Fibroblast of skin of left biceps (primary cell): ENCODE results near the gene SPOP.

Experiments used
- DNase-seq, 2 experiments: peaks; one replicate each; pipeline ENCODE4 v3.0.0-alpha.2; 2013; ENCODE audit warnings: low read depth in 2 of 2

Gene SPOP

DNA sequence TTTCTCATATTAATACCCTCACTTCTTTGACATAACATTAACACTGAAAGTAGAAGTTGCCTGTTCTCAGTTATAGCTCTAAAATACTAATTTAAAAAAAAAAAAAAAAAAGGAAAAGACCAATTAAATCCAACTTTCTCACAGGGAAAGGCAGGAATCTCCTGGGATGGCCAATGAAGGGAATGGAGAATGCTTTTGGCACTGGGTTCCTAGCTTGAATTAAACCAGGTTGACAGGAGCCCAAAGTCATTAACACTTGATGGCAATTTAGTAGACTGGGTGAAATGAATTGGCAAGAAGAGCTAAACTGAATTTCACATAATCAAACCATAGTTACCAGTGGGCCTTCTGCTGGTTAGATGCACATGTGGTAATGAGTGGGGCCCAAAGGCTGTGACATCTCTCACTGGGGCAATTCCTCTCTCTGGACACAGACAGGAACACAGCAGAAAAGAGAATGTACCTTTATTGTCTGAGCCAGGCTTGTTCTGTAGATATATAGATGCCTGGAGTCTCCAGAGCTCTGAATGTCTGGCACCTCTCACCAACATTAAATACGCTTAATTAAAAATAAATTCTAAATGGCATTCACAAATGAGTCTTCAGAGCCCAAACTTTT is 64.6 kb downstream of the SPOP start:
- no peak for DNase-seq

DNA sequence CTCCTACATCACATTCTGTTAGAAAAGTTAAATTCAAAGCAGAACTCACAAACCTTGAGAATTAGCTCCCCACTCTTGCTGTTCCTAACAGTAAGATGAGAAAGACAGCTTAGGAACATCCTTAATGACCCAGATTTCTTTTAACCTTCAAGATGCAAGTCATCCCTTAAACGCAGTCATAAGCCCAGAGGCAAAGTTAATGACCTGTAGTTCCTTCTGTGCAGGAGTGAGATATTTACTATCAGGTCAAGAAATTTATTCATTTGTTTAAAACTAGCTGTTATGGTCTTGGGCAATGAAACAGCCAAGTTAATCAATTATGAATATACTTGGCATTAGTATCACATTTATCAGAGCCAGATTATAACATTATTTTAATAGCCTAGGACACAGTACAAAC is 65.2 kb downstream of the SPOP start:
- no peak for DNase-seq

DNA sequence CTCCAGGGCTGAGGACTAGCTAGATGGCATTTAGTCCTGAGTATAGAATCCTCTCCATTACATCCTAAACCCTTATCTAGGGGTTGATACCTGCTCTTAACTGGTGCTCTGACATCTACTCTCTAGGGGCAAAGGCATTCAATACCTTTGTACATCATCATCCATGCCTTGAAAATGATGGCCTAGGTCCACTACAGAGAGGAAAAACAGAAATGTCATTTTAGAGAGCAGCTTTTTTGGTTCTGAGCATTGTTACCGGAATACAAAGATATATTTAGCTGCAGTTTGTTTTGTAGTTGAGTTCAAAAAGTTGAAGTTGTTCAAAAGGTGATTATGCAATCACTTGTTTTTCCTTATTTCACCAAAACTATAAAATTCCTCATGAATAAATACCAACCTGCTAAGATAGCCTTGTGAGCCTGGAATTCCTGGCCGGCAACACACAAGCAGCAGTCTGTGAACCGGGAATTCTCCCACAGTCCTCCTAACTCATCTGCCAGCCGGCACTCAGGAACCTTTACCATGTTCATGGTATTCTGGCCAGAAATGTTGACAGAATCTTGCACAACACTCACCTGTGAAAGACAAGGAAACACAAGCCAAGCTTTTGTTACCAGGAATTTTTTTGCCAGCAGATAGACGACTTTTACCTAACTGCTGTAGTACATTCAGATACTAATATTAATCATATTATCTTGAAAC is 66.9 kb downstream of the SPOP start:
- no peak for DNase-seq

DNA sequence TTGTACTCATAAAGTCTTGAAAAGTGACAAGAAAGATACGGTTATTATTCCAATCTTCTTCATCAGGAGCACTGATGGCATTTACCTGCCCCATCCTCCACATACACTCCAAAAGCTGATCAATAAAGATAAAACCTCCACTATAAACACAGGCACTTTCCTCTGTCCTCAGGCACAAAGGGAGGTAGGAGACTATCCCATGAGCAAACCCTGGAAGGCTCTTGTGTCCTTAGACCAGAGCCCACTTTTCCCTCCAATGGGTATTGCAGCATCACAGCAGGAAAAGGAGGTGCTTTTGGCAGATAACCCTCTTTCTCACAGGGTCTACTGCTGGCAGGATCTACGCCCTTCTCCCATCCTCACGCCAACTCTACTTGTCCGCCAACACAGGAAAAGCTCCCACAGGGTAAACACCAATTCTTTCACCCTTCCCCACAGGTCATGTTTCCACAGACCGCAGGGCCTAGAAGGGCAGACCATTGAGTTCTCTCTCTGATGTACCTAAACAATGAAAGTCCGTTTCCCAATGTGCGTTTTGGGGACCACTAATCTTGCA is 73.5 kb downstream of the SPOP start:
- DNase-seq: no peak

DNA sequence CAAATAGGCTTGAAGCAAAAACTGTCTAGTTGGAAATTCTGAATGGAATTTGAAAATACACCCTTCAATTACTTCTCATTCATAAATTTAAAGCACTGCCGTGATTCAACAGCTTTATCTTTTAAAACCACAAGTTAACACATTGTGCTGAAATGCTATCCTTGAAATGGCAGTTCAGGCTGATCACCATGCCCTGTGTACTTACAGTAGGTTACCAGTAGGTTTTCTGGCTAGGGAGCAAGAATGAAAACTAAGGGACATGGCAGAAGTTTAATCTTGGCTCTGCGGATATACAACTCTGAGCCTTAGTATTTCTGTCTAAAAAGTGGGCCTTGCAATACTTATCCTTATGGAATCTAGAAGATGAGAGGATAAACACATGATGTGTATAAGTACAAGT is 74.2 kb downstream of the SPOP start:
- DNase-seq: no peak

DNA sequence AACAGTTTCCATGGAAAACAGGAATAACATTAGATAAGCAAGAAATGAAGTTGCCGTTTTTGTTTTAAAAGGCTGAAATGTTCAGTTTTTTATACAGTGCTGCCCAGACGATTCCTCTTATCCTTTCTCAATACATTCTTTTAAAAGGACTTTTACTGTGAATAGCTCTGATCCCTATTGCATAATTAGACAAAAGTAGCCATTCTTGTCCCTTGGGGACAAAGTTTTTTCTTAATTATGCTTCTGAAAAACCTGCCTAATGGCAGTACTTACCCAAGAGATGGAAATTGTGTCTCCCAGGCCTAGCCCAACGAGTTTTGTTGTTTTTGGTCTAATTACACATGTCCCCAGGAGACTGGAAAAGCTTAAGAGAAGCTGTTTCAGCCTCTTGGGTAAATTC is 74.7 kb downstream of the SPOP start:
- no peak for DNase-seq

DNA sequence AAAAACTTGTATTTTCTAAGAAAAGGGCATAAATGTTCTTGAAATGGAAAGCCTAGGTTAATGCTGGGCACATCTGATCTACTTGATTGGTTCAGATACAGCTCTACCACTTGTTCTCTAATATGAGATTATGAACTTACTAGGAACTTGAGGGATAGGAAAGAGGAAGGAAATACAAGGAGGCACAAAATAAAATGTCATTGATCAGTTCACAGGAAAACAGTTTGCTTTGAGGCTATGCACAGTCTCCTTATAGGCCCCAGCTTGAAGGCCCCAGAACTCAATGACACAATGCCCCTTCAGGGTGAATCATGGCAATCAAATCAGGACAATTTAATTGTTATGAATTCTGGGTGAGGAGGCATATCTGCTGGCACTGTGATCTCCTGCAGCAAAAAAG is 75.1 kb downstream of the SPOP start:
- no peak for DNase-seq

DNA sequence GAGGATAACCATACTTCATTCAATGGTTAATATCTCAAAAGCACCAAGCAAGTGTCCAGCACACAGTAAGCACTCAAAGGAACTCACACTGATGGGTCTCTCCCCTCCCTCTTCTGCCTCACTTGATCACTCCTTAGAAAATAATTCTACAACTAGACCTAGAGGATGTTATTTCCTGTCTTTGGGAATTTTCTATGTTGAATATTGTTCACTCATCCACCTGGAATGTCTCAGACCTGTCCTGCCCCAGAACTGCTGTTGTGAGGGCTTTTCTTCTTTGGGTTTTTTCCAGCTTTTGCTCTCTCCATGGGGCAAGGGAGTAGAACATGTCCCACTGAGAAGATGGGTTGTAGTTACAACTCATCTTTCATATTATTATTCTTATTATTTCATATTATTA is 76.9 kb downstream of the SPOP start:
- DNase-seq: no peak

DNA sequence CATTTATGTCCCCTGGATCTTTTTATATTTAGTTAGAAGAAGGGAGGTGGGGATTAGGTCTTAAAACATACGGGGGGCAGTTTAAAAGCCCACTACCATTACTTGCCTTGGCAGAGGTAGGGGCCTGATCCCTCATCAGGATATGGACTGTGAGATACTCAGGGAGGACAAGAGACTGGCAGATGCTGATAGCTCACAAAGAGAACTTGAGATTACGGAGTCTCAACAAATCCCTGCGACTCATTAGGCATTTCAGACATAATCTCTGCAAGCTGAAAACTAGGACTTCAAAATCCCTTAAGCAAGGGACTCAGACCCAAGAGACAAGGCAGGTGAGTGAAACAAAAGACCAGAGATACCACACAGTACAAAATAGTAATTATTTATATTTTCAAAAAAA is 79.0 kb downstream of the SPOP start:
- no peak for DNase-seq

DNA sequence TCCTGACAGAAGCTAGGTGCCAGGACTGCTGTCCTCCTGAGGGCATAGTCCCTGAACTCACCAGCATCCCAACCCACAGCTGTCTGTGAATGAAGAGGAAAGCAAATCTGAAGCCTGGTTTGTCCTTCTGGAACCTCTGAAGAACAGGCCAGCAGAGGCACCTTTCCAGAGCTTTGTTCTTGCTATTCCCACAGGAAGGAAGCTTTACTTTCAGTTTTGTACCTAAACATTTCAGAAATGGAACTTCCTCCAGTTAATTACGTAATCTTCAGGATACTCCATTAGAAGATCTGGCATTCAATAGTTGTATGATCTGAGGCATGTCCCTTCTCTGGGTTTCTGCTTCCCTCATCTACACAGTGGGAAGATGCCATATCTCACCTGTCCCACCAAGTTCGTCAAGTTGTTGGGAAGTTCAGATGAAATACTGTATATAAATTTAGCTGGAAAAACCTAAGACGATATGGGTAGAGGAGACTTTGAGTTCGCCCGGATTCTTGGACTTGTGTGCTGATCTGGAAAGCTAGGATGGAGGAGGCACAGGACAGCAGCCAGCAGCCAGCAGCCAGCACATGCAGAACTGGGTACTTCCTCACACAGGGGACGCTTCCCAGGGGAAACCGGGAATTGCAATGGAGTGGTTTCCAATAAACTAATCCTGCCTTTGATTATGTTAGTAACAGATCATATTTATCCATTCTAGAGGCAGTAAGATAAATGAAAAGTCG is 79.8 kb downstream of the SPOP start:
- no peak for DNase-seq

DNA sequence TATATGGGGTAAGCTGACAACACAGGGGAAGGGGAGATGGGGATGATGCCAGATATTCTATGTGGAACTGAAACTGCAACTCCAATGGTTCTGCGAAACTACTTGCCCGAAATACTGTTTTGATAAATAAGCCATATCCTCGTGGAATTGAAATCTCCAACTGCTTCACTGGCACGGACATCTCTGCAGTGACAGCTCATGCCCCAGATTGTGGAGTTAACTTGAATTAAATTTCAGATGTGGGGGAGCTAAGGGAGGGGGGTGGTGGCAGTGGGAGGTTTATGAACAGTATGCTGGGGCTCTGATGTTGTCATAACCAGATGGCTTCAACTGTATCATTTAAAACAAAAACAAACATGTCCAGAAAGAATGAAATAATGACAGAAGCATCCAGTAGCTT is 80.5 kb downstream of the SPOP start:
- no peak for DNase-seq

DNA sequence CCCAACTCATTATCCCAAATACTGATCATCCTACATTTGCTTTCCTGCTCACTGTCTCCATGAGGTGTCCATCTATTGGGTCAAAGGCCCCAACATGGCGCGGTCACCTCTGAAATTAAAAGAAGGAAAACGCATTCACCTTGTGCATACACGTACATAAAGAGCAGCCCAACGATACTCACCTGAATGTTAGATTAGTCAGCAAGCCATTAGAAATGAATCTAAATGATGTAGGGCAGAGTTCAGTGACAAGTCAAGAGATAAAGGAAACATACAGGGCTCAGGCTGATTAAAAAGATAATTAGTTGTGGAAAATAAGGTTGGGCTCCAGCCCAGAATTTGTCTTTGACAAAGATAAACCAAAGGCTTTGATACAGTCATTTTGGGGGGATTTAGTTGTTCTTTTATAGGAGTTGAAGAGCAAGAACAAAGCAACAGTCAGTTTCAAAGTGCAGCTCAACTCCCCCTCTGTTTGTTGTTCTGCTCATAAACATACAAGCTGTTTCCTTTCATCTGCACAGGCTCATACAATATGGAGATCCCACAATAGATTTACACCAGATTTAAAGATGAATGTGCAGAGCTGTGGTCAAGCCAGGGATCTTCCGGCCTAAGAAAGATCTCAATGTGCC is 81.2 kb downstream of the SPOP start:
- no peak for DNase-seq

DNA sequence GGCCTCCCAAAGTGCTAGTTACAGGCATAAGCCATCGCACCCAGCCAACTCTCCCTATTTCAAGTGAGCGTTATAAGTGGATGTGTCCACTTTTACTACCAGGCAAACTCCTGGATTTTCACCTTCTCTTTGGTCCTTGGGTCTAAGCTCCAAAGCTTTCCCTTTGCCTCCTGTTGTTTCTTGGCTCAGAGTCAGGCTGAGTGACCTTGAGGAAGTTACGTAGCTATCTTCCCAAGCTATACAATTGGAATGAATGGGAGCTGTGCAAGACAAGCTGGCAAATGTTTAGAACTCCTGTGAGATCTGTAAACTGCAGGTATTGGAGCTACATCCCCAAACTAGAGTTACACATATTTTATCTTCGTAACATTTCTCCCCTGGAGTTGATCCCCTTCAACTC is 81.9 kb downstream of the SPOP start:
- DNase-seq: no peak

DNA sequence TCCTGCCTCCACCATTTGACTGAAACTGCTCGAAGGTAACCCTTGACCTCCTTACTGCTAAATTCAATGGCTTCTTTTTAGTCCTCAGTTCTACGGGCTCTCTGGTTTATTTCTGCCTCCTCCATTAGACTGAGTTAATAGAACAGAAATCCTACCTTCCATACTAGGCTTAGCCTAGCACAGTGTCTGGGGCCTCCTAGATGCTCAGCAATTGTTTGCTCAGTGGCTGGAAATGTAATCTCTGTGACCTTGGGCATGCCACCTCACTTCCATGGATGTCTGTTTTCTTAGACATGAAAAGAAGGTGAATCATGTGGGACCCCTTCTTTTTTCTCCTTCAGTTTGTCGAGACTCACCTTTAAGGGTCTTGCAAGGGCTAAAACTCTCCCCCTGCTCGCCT is 82.6 kb downstream of the SPOP start:
- no peak for DNase-seq

DNA sequence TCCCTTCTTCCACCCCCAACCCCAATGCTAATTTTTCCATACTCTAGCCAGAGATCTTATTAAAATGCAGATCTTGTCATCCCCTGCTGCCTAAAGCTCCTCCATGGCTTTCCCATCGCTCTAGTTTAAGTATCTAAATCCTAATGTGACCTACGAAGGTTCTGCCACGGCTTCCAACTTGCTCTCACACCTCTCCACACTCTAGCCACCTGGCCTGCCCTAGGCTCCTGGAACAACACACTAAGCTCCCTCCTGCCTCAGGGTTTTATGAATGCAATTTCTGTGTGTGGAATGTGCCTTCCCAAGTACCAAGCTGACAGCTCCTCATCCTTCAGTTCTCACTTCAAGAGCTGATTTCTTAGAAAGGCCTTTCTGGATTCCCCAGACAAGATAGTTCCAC is 85.6 kb downstream of the SPOP start:
- no peak for DNase-seq

DNA sequence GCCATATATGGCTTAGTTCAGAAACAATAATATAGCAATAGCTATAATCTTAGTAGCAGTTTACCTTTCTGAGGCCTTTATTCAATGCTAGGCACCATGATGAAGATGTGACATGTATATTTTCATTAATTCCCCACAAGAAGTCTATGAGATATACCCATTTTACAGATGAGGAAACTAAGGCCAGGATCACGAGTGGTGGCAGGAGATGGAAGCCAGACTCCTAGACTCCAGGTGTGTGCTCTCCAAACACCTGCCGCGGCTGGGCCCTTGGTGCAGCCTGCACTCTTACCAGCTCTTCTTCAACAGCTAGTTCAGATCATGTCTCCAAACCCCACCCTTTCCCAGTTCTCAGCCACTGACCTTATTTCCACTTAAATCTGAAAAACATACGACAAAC is 87.0 kb downstream of the SPOP start:
- no peak for DNase-seq

DNA sequence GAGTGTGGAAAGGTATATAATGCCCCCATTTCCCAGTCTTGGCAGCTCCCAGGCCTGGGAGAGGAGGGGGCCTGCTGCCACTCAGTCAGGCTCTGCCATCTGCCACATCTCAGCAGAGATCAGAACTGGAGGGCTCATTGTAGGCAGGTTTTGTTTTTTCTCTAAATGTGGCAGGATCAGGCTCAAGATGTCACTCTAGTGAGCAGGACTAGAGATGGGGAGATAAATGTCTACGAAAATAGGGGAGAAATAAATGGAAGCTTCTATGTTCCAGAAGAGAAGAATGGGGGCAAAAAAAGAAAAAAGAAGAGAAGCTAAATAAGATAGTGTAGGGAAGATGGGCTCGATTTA is 88.3 kb downstream of the SPOP start:
- DNase-seq: no peak

DNA sequence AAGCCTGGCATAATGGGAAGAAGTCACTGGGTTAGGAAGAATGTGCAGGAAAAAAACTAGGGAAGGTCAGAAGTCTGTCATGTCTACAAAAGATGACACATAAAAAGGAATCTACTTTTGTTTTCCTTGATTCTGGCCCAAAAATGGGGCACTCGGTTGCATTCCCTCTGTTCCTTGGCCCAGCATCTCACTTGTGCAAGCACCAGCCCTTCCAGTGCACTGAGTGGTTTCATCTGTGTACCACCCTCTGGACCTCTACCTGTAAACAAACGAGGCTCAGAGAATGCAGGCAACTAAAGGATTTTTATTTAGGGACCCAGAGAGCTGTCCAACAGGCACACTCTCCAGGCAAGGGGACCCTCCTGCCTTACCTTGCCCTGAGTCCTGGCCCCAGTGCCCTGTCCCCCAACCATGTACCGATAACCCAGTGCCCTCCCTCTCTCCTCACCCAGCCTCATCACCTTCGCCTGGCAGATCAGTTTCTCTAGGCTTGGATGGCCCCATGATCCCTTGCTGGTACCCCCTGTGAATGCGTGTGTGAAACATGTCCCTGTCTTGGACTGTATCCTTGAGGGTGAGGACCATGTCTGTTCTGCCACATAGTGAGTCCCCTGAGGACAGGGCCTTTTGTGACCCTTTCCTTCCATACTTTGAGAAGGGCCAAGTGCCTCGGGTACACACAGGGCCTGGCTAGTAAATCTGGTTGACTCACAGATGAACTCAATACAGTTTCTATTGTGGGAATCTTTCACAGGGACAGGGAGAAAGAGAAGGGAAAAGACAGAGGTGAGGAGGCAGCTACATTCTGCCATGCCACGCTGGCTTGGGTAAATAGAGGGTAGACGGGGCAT is 88.9 kb downstream of the SPOP start:
- no peak for DNase-seq

DNA sequence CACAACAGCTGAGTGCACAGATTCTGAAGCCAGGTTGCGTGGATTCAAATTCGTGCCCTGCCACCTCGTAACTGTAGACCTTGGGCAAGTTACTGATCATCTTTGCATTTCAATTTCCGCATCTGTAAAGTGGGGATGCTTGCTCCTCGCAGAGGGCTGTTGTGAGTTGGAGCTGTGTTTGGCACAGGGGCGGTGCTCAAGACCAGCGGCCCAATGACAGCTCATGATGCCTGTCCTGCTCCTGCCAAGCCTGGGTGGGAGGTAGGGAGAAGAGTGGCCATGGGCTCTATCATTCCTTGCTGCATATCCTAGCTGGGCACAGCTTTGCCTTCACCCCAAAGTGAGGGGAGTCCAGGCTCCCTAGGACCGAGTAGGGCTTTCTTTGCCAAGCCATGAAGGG is 89.6 kb downstream of the SPOP start:
- no peak for DNase-seq

DNA sequence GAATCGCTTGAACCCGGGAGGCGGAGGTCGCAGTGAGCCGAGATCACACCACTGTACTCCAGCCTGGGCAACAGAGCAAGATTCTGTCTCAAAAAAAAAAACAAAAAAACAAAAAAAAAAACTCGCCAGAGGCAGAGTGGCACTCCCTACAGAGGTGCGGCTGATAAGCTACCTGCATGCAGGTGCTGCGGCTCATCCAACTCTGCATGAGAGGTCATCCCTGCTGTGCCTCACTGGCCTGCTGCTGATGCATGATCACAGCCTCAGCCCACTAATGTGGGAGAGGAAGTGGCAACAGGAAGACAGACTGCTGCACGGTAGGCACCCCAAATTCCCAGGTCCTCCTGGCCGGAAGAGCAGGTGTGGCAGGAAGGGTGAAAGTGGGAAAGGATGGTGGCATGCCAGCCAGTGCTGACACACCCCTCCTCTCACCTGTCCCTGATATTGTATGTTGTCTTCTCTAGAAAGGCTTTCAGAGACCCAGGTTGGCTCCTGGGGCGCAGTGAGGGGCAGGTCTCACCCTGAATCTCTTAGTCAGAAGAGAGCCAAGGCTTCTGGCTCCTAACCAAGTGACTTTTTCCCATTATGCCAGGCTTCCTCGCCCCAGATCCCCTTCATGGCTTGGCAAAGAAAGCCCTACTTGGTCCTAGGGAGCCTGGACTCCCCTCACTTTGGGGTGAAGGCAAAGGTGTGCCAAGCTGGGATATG is 90.4 kb downstream of the SPOP start:
- DNase-seq: no peak

DNA sequence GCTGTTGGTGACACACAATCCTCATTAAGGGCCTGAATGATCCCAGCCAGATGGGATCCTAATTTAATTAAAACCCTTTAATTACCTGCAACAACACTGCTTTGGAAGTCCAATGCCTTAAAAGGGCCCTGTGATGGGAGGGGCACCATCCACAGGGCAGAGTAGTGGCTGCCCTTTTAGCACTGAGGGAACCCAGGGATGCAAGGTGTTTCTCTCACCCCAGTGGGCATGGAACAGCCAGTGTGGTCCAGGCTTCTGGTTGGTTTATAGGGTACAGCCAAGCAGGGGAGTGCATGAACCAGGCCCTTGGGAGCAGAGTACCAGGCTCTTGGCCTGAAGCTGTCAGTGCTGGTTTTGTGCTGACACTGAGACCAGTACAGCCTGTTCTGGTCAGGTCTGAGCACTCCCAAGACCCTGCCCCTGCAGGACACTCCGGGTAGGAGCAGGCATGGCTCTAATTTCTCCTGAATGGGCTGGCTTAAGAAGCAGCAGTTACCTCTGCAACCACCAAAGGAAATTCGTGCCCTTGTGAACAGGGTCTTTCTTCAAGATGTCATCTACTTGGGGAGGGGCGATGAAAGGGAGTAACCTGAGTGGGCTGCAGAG is 92.4 kb downstream of the SPOP start:
- no peak for DNase-seq
